SK-N-SH treated with all-trans-retinoic acid at 6 μM for 48 hours (cell line): Measurements from ENCODE around the gene CHRNA4.

Experiments
- ZC3H10 ChIP-seq: fragments of 250-450 bp; sonication (Bioruptor Pico); IDR thresholded peaks from 2 replicates; pipeline ENCODE4 v1.5.1; 2021; ENCODE audit warnings: mild to moderate bottlenecking, moderate library complexity
- ZNF565 ChIP-seq: fragments of 450-650 bp; formaldehyde crosslinking; conservative IDR thresholded peaks from 2 replicates; pipeline ENCODE4 v1.5.0; 2020; ENCODE audit warnings: low read depth, mild to moderate bottlenecking, moderate library complexity

DNA sequence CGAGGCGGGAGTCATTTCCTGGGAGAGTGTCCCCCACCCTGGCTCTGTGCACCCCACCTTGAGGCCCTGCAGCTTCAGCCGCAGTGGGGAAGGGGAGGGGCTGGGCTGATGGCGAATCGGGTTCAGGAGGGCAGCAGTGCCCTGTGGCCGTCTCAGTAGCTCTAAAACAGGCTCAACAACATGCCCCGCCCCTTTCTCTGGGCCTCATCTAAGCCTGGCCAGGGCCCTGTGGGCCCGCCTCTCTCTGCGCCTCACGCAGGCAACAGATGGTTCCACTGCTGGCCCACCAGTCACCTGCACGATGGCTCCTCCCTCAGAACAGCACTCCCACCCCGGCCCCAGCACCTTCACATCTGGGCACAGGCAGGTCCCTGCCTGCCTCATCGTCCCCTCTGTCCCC lies 30.2 kb downstream of the CHRNA4 start:
- TF ChIP-seq ZC3H10 (no peak), ZNF565 (CRISPR knock-in tag) (no peak)
